Astrocyte (in vitro differentiated cells and primary cell): ENCODE measurements around the gene INO80B.

Source experiments
- CTCF ChIP-seq: IDR thresholded peaks from 2 replicates; pipeline ENCODE4 v1.5.1; 2011; ENCODE audit warnings: low read depth, mild to moderate bottlenecking, inconsistent platforms, low read length, moderate library complexity; ENCODE audit not compliant: insufficient read depth
- EZH2 ChIP-seq: IDR thresholded peaks from 2 replicates; pipeline ENCODE4 v1.6.1; 2012; ENCODE audit warnings: mild to moderate bottlenecking, low read length, inconsistent platforms; ENCODE audit not compliant: insufficient read depth

- TF ChIP-seq CTCF (no peak), EZH2 (no peak)
Measured at GRCh38 chr2:74441170-74441689, 13.7 kb upstream of the INO80B start.
